GM23338 (cell line): ENCODE measurements around the gene TUBAL3. TPM values are rescaled to one million over a fixed set of nuclear protein-coding genes. Genes with fewer than 3 reads are reported as not detected.

Source experiments
- ATAC-seq: fragments of 200-7000 bp; cut with Tn5 transposase; 3 replicates; pipeline ENCODE4 v1.9.1; 2020
- DNase-seq: peaks from one replicate; pipeline ENCODE4 v3.0.0-alpha.2; 2015; ENCODE audit warnings: low spot score
- H2AFZ ChIP-seq: fragments of 200-600 bp; sonication (generic); 2 replicates; pipeline ENCODE4 v1.8.0; 2016; ENCODE audit warnings: antibody characterized with exemption, mild to moderate bottlenecking, moderate library complexity
- H3F3A ChIP-seq: fragments of 200-600 bp; sonication (generic); replicated peaks from 2 replicates; pipeline ENCODE4 v1.8.0; 2017; ENCODE audit warnings: antibody characterized with exemption, mixed run types, low read depth
- H3K27ac ChIP-seq: fragments of 200-600 bp; sonication (generic); 2 replicates; pipeline ENCODE4 v1.6.1; 2016; ENCODE audit warnings: low read depth
- H3K27me3 ChIP-seq: fragments of 200-600 bp; sonication (generic); 2 replicates; pipeline ENCODE4 v1.8.0; 2016; ENCODE audit warnings: mild to moderate bottlenecking, mixed run types, moderate library complexity; ENCODE audit not compliant: insufficient read depth
- H3K36me3 ChIP-seq: fragments of 200-600 bp; sonication (generic); 2 replicates; pipeline ENCODE4 v1.8.0; 2016; ENCODE audit warnings: mild to moderate bottlenecking; ENCODE audit not compliant: insufficient read depth
- H3K4me1 ChIP-seq: fragments of 200-600 bp; sonication (generic); 2 replicates; pipeline ENCODE4 v1.8.0; 2016; ENCODE audit warnings: mild to moderate bottlenecking, moderate library complexity; ENCODE audit not compliant: insufficient read depth
- H3K4me2 ChIP-seq: fragments of 200-600 bp; sonication (generic); 2 replicates; pipeline ENCODE4 v1.7.1; 2017; ENCODE audit warnings: mixed run types
- H3K4me3 ChIP-seq: fragments of 200-600 bp; sonication (generic); 2 replicates; pipeline ENCODE4 v1.6.1; 2016; ENCODE audit warnings: mixed run types
- H3K79me2 ChIP-seq: fragments of 200-600 bp; sonication (generic); replicated peaks from 2 replicates; pipeline ENCODE4 v1.8.0; 2017; ENCODE audit warnings: mild to moderate bottlenecking; ENCODE audit not compliant: insufficient read depth
- H3K9me2 ChIP-seq: fragments of 200-600 bp; sonication (generic); 2 replicates; pipeline ENCODE4 v1.8.0; 2017; ENCODE audit not compliant: insufficient read depth
- H4K20me1 ChIP-seq: fragments of 200-600 bp; sonication (generic); replicated peaks from 2 replicates; pipeline ENCODE4 v1.8.0; 2017; ENCODE audit warnings: mild to moderate bottlenecking; ENCODE audit not compliant: insufficient read depth
- H3K27ac Mint-ChIP-seq: 2 replicates; pipeline ENCODE4 v1.8.0; 2020; ENCODE audit warnings: inconsistent platforms, mild to moderate bottlenecking, moderate library complexity, mixed read lengths
- H3K27me3 Mint-ChIP-seq: 3 replicates; pipeline ENCODE4 v1.8.0; 2022; ENCODE audit warnings: low read depth, mild to moderate bottlenecking, moderate library complexity, mixed read lengths, inconsistent platforms; ENCODE audit not compliant: insufficient read depth, poor library complexity
- H3K36me3 Mint-ChIP-seq: 3 replicates; pipeline ENCODE4 v1.8.0; 2021; ENCODE audit warnings: low read depth, mild to moderate bottlenecking, inconsistent platforms, moderate library complexity, mixed read lengths
- H3K4me1 Mint-ChIP-seq: 3 replicates; pipeline ENCODE4 v1.8.0; 2020; ENCODE audit warnings: mild to moderate bottlenecking, inconsistent platforms, mixed read lengths
- H3K4me3 Mint-ChIP-seq: 3 replicates; pipeline ENCODE4 v1.8.0; 2021; ENCODE audit warnings: moderate library complexity, mild to moderate bottlenecking, inconsistent platforms, mixed read lengths
- H3K9me3 Mint-ChIP-seq: 3 replicates; pipeline ENCODE4 v1.8.0; 2020; ENCODE audit warnings: moderate library complexity, mild to moderate bottlenecking, inconsistent platforms, mixed read lengths
- CREB1 ChIP-seq: fragments of 250-450 bp; sonication (Bioruptor Pico); IDR thresholded peaks from 2 replicates; pipeline ENCODE4 v1.5.0; 2020; ENCODE audit warnings: low read depth, mild to moderate bottlenecking, moderate library complexity
- EZH2 ChIP-seq: fragments of 200-600 bp; sonication (generic); IDR thresholded peaks from one replicate; pipeline ENCODE4 v1.8.0; 2017; ENCODE audit warnings: antibody characterized with exemption, mild to moderate bottlenecking, low read depth; ENCODE audit not compliant: unreplicated experiment
- EZH2phosphoT487 ChIP-seq: fragments of 200-600 bp; sonication (generic); IDR thresholded peaks from one replicate; pipeline ENCODE4 v1.8.1; 2018; ENCODE audit warnings: antibody characterized with exemption; ENCODE audit not compliant: unreplicated experiment
- JUNB ChIP-seq: IDR thresholded peaks from one replicate; pipeline ENCODE4 v1.6.1; 2016; ENCODE audit warnings: antibody characterized with exemption; ENCODE audit not compliant: unreplicated experiment
- NANOG ChIP-seq: IDR thresholded peaks from 2 replicates; pipeline ENCODE4 v1.6.1; 2016; ENCODE audit warnings: antibody characterized with exemption, borderline replicate concordance
- POLR2AphosphoS5 ChIP-seq: IDR thresholded peaks from 2 replicates; pipeline ENCODE4 v1.6.1; 2016; ENCODE audit warnings: antibody characterized with exemption, low read depth
- STAT1 ChIP-seq: IDR thresholded peaks from one replicate; pipeline ENCODE4 v1.6.1; 2016; ENCODE audit warnings: antibody characterized with exemption; ENCODE audit not compliant: unreplicated experiment
- ZNF114 ChIP-seq: fragments of 250-450 bp; sonication (Bioruptor Pico); IDR thresholded peaks from 2 replicates; pipeline ENCODE4 v1.5.0; 2020; ENCODE audit warnings: mild to moderate bottlenecking, moderate library complexity
- ZNF331 ChIP-seq: fragments of 250-450 bp; sonication (Bioruptor Pico); IDR thresholded peaks from 2 replicates; pipeline ENCODE4 v1.5.0; 2020; ENCODE audit warnings: low read depth, mild to moderate bottlenecking, moderate library complexity
- polyA plus RNA-seq: library from polyadenylated mRNA; unstranded; fragments of >200 nt; fragmentation: Nextera tagmentation; extraction: Ambion mirVana; gene quantifications from 2 replicates; pipeline ENCODE4 v1.2.1, GENCODE V29; 2016
- total RNA-seq: library from RNA; depleted of rRNA; stranded (reverse); fragments of >200 nt; shearing (Covaris generic); gene quantifications from 2 replicates; pipeline ENCODE4 v1.2.3, GENCODE V29; 2014
- TF ChIP-seq, protein P1 (sequence below), 2 experiments: fragments of 200-600 bp in 1 of 2; sonication (generic) in 1 of 2; conservative IDR thresholded peaks; 2 replicates each; pipeline versions ENCODE4 v1.5.1 to v1.6.1; 2016 to 2017; ENCODE audit warnings: antibody characterized with exemption in 2 of 2, low read depth in 2 of 2, mild to moderate bottlenecking in 2 of 2, moderate library complexity in 1 of 2
- TF ChIP-seq, protein P2 (sequence below): IDR thresholded peaks from one replicate; pipeline ENCODE4 v1.6.1; 2018; ENCODE audit warnings: antibody characterized with exemption; ENCODE audit not compliant: unreplicated experiment
- TF ChIP-seq, protein P3 (sequence below): IDR thresholded peaks from 2 replicates; pipeline ENCODE4 v1.6.1; 2016; ENCODE audit warnings: antibody characterized with exemption
- TF ChIP-seq, protein P4 (sequence below): fragments of 250-450 bp; sonication (Bioruptor Pico); IDR thresholded peaks from 2 replicates; pipeline ENCODE4 v1.5.0; 2020; ENCODE audit warnings: mild to moderate bottlenecking, moderate library complexity

TUBAL3 gene
- total and polyA plus RNA-seq, 2 experiments from 2014 or later = not detected

DNA sequence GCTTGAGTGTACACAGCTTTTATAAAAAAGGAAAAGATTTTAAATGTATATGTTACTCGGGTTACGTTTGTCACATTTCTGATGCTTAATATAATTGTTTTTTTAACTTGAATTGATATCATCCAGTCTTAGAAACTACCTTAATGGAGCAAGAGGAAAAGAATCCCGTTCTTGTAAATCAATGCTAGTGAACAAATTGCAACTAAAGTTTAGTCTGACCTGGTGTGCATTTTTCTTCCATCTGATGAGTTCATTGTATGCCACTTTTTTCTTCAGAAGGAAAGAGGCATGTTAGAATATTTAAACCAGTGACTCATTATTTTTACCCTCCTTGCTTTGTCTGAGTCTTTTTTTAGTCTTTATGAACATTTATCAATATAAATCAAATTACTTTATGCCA, 42.4 kb upstream of the TUBAL3 start:
- no peak overlapping the region for H3K27ac Mint-ChIP-seq
- no peaks in the 10 kb centered on the region for H3K27me3 ChIP-seq
- H3K4me1 ChIP-seq = peaks cover 38% of the 10 kb centered on the region
- H3K4me3 ChIP-seq = peak overlapping the region; percentile 55
- H3K9me2 ChIP-seq = no peaks in the 10 kb centered on the region
- no peaks in the 10 kb centered on the region for H3K9me3 Mint-ChIP-seq
- no peak overlapping the region for H3K27ac ChIP-seq
- H2AFZ ChIP-seq = no peak overlapping the region
- H3K4me1 Mint-ChIP-seq = peaks cover 28% of the 10 kb centered on the region; the same call in 2 of the 3 replicates
- TF ChIP-seq, protein P1, sequence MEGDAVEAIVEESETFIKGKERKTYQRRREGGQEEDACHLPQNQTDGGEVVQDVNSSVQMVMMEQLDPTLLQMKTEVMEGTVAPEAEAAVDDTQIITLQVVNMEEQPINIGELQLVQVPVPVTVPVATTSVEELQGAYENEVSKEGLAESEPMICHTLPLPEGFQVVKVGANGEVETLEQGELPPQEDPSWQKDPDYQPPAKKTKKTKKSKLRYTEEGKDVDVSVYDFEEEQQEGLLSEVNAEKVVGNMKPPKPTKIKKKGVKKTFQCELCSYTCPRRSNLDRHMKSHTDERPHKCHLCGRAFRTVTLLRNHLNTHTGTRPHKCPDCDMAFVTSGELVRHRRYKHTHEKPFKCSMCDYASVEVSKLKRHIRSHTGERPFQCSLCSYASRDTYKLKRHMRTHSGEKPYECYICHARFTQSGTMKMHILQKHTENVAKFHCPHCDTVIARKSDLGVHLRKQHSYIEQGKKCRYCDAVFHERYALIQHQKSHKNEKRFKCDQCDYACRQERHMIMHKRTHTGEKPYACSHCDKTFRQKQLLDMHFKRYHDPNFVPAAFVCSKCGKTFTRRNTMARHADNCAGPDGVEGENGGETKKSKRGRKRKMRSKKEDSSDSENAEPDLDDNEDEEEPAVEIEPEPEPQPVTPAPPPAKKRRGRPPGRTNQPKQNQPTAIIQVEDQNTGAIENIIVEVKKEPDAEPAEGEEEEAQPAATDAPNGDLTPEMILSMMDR (conservative IDR thresholded peaks at IDR 0.05; ENCODE audit: low read depth in 2 of 2) = no peak
- TF ChIP-seq, protein P2, sequence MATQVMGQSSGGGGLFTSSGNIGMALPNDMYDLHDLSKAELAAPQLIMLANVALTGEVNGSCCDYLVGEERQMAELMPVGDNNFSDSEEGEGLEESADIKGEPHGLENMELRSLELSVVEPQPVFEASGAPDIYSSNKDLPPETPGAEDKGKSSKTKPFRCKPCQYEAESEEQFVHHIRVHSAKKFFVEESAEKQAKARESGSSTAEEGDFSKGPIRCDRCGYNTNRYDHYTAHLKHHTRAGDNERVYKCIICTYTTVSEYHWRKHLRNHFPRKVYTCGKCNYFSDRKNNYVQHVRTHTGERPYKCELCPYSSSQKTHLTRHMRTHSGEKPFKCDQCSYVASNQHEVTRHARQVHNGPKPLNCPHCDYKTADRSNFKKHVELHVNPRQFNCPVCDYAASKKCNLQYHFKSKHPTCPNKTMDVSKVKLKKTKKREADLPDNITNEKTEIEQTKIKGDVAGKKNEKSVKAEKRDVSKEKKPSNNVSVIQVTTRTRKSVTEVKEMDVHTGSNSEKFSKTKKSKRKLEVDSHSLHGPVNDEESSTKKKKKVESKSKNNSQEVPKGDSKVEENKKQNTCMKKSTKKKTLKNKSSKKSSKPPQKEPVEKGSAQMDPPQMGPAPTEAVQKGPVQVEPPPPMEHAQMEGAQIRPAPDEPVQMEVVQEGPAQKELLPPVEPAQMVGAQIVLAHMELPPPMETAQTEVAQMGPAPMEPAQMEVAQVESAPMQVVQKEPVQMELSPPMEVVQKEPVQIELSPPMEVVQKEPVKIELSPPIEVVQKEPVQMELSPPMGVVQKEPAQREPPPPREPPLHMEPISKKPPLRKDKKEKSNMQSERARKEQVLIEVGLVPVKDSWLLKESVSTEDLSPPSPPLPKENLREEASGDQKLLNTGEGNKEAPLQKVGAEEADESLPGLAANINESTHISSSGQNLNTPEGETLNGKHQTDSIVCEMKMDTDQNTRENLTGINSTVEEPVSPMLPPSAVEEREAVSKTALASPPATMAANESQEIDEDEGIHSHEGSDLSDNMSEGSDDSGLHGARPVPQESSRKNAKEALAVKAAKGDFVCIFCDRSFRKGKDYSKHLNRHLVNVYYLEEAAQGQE = no peak
- TF ChIP-seq NANOG (no peak), ZNF114 (no peak), JUNB (no peak), POLR2AphosphoS5 (no peak), EZH2 (no peak), STAT1 (no peak), ZNF331 (CRISPR knock-in tag) (no peak), EZH2phosphoT487 (no peak), CREB1 (no peak)
- TF ChIP-seq, protein P3, sequence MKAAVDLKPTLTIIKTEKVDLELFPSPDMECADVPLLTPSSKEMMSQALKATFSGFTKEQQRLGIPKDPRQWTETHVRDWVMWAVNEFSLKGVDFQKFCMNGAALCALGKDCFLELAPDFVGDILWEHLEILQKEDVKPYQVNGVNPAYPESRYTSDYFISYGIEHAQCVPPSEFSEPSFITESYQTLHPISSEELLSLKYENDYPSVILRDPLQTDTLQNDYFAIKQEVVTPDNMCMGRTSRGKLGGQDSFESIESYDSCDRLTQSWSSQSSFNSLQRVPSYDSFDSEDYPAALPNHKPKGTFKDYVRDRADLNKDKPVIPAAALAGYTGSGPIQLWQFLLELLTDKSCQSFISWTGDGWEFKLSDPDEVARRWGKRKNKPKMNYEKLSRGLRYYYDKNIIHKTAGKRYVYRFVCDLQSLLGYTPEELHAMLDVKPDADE = no peak
- TF ChIP-seq, protein P4, sequence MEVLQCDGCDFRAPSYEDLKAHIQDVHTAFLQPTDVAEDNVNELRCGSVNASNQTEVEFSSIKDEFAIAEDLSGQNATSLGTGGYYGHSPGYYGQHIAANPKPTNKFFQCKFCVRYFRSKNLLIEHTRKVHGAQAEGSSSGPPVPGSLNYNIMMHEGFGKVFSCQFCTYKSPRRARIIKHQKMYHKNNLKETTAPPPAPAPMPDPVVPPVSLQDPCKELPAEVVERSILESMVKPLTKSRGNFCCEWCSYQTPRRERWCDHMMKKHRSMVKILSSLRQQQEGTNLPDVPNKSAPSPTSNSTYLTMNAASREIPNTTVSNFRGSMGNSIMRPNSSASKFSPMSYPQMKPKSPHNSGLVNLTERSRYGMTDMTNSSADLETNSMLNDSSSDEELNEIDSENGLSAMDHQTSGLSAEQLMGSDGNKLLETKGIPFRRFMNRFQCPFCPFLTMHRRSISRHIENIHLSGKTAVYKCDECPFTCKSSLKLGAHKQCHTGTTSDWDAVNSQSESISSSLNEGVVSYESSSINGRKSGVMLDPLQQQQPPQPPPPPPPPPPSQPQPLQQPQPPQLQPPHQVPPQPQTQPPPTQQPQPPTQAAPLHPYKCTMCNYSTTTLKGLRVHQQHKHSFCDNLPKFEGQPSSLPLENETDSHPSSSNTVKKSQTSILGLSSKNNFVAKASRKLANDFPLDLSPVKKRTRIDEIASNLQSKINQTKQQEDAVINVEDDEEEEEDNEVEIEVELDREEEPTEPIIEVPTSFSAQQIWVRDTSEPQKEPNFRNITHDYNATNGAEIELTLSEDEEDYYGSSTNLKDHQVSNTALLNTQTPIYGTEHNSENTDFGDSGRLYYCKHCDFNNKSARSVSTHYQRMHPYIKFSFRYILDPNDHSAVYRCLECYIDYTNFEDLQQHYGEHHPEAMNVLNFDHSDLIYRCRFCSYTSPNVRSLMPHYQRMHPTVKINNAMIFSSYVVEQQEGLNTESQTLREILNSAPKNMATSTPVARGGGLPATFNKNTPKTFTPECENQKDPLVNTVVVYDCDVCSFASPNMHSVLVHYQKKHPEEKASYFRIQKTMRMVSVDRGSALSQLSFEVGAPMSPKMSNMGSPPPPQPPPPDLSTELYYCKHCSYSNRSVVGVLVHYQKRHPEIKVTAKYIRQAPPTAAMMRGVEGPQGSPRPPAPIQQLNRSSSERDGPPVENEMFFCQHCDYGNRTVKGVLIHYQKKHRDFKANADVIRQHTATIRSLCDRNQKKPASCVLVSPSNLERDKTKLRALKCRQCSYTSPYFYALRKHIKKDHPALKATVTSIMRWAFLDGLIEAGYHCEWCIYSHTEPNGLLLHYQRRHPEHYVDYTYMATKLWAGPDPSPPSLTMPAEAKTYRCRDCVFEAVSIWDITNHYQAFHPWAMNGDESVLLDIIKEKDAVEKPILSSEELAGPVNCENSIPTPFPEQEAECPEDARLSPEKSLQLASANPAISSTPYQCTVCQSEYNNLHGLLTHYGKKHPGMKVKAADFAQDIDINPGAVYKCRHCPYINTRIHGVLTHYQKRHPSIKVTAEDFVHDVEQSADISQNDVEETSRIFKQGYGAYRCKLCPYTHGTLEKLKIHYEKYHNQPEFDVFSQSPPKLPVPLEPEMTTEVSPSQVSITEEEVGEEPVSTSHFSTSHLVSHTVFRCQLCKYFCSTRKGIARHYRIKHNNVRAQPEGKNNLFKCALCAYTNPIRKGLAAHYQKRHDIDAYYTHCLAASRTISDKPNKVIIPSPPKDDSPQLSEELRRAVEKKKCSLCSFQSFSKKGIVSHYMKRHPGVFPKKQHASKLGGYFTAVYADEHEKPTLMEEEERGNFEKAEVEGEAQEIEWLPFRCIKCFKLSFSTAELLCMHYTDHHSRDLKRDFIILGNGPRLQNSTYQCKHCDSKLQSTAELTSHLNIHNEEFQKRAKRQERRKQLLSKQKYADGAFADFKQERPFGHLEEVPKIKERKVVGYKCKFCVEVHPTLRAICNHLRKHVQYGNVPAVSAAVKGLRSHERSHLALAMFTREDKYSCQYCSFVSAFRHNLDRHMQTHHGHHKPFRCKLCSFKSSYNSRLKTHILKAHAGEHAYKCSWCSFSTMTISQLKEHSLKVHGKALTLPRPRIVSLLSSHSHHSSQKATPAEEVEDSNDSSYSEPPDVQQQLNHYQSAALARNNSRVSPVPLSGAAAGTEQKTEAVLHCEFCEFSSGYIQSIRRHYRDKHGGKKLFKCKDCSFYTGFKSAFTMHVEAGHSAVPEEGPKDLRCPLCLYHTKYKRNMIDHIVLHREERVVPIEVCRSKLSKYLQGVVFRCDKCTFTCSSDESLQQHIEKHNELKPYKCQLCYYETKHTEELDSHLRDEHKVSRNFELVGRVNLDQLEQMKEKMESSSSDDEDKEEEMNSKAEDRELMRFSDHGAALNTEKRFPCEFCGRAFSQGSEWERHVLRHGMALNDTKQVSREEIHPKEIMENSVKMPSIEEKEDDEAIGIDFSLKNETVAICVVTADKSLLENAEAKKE = no peak
- H4K20me1 ChIP-seq = no peaks in the 10 kb centered on the region; the same call in 1 of the 2 replicates
- peak overlapping the region; percentile 84 for H3K4me3 Mint-ChIP-seq
- peak overlapping the region; percentile 70 for H3K4me2 ChIP-seq
- H3K36me3 ChIP-seq = peaks cover under 1% of the 10 kb centered on the region; the same call in 1 of the 2 replicates
- H3F3A ChIP-seq = no peaks in the 10 kb centered on the region
- H3K79me2 ChIP-seq = peaks cover 69% of the 10 kb centered on the region
- no peak for ATAC-seq
- H3K36me3 Mint-ChIP-seq = peaks cover 4% of the 10 kb centered on the region; the same call in 2 of the 3 replicates
- DNase-seq = no peak
- no peaks in the 10 kb centered on the region for H3K27me3 Mint-ChIP-seq
